Measurements from ENCODE around the gene ATXN7L1. TPM values are rescaled to one million over a fixed set of nuclear protein-coding genes. Genes with fewer than 3 reads are reported as not detected.

The ATXN7L1 gene
- total RNA-seq, 3 donors from 2014 or later, result 19.7 to 29.5 (median 26.0) TPM

GRCh38 chr7:105822806-105823205, 53.6 kb downstream of the ATXN7L1 start:
- Histone ChIP-seq H3K4me1 (ENCODE audit: low read depth) (no peaks in the 10 kb centered on the region), H3K9me3 (no peaks in the 10 kb centered on the region), H3K36me3 (ENCODE audit: low read depth) (no peaks in the 10 kb centered on the region), H3K4me3 (no peak overlapping the region)
- DNase-seq, result no peak
- intact Hi-C loops (cut with DNase I, micrococcal nuclease), result no loop called here
- no peak for ATAC-seq
- TF ChIP-seq CTCF (IDR thresholded peaks at IDR 0.05), result no peak

GRCh38 chr7:105821527-105821926, 54.9 kb downstream of the ATXN7L1 start:
- intact Hi-C loops (cut with DNase I, micrococcal nuclease), result no loop called here
- no peak for DNase-seq
- ATAC-seq, result no peak

GRCh38 chr7:105820363-105821066, 55.9 kb downstream of the ATXN7L1 start:
- Histone ChIP-seq H3K4me1 (ENCODE audit: low read depth) (no peaks in the 10 kb centered on the region), H3K36me3 (ENCODE audit: low read depth) (no peaks in the 10 kb centered on the region), H3K4me3 (no peak overlapping the region), H3K9me3 (no peaks in the 10 kb centered on the region)
- intact Hi-C loops (cut with DNase I, micrococcal nuclease), result no loop called here
- DNase-seq (no peak), ATAC-seq (no peak)
- no peak for TF ChIP-seq CTCF (IDR thresholded peaks at IDR 0.05)

More at GRCh38 chr7:105821527-105821926, 54.9 kb downstream of the ATXN7L1 start:
- H3K4me1 ChIP-seq (ENCODE audit: low read depth), result no peaks in the 10 kb centered on the region
- no peaks in the 10 kb centered on the region for H3K36me3 ChIP-seq (ENCODE audit: low read depth)
- no peak overlapping the region for H3K4me3 ChIP-seq
- no peak for TF ChIP-seq CTCF (IDR thresholded peaks at IDR 0.05)
- no peaks in the 10 kb centered on the region for H3K9me3 ChIP-seq

- ATAC-seq, result no peak
- intact Hi-C loops (cut with DNase I, micrococcal nuclease), result no loop called here
- Histone ChIP-seq H3K9me3 (no peaks in the 10 kb centered on the region), H3K4me3 (no peak overlapping the region), H3K4me1 (ENCODE audit: low read depth) (no peaks in the 10 kb centered on the region), H3K36me3 (ENCODE audit: low read depth) (no peaks in the 10 kb centered on the region)
- TF ChIP-seq CTCF (IDR thresholded peaks at IDR 0.05), result no peak
- DNase-seq, result no peak
These were observed 56.8 kb downstream of the ATXN7L1 start for GRCh38 chr7:105819559-105819958.

GRCh38 chr7:105816954-105817615, 59.3 kb downstream of the ATXN7L1 start:
- Histone ChIP-seq H3K36me3 (ENCODE audit: low read depth) (no peaks in the 10 kb centered on the region), H3K4me3 (no peak overlapping the region), H3K9me3 (no peaks in the 10 kb centered on the region), H3K4me1 (ENCODE audit: low read depth) (no peaks in the 10 kb centered on the region)
- intact Hi-C loops (cut with DNase I, micrococcal nuclease), result no loop called here
- no peak for DNase-seq
- ATAC-seq, result no peak
- TF ChIP-seq CTCF (IDR thresholded peaks at IDR 0.05), result no peak

Data from mucosa of descending colon (tissue), 3 donors.